Spleen (tissue), 11 donors: ENCODE measurements around the gene TAOK3. TPM values are rescaled to one million over a fixed set of nuclear protein-coding genes. Genes with fewer than 3 reads are reported as not detected.

Experiments
- DNase-seq: peaks from one replicate; pipeline ENCODE4 v3.0.0-alpha.2; 2020
- H3K27ac ChIP-seq, 8 donors: fragments of 200-600 bp; sonication (generic) in 7 of 8; 1 replicate in 4 of 8; 2 replicates in 4 of 8; pipeline versions ENCODE4 v1.5.0 to v1.8.0; 2016 to 2021; ENCODE audit warnings: inconsistent platforms in 4 of 8, mild to moderate bottlenecking in 4 of 8, moderate library complexity in 1 of 8
- H3K27me3 ChIP-seq, 7 donors: fragments of 200-600 bp; sonication (generic) in 6 of 7; replicated peaks in 1 of 7; 1 replicate in 4 of 7; 2 replicates in 3 of 7; pipeline versions ENCODE4 v1.5.0 to v1.8.0; 2016 to 2021; ENCODE audit warnings: inconsistent platforms in 3 of 7, mild to moderate bottlenecking in 1 of 7
- H3K36me3 ChIP-seq, 6 donors: fragments of 200-600 bp; sonication (generic) in 5 of 6; 1 replicate in 4 of 6; 2 replicates in 2 of 6; pipeline versions ENCODE4 v1.5.0 to v1.8.0; 2016 to 2021; ENCODE audit warnings: inconsistent platforms in 2 of 6
- H3K4me1 ChIP-seq, 6 donors: fragments of 200-600 bp; sonication (generic) in 5 of 6; 1 replicate in 3 of 6; 2 replicates in 3 of 6; pipeline versions ENCODE4 v1.5.0 to v1.8.0; 2016 to 2021; ENCODE audit warnings: inconsistent platforms in 3 of 6
- H3K4me3 ChIP-seq, 8 donors: fragments of 200-600 bp; sonication (generic) in 7 of 8; 1 replicate in 4 of 8; 2 replicates in 4 of 8; pipeline versions ENCODE4 v1.5.0 to v1.8.0; 2016 to 2021; ENCODE audit warnings: inconsistent platforms in 4 of 8, mild to moderate bottlenecking in 4 of 8, moderate library complexity in 2 of 8
- H3K9me3 ChIP-seq, 8 donors: fragments of 200-600 bp; sonication (generic) in 7 of 8; 1 replicate in 4 of 8; 2 replicates in 4 of 8; pipeline versions ENCODE4 v1.5.0 to v1.8.0; 2016 to 2021; ENCODE audit warnings: inconsistent platforms in 4 of 8
- POLR2A ChIP-seq, 3 donors: fragments of 450-650 bp; IDR thresholded peaks; one replicate each; pipeline ENCODE4 v1.5.1; 2017; ENCODE audit warnings: antibody characterized with exemption in 3 of 3, mild to moderate bottlenecking in 1 of 3
- POLR2AphosphoS5 ChIP-seq, 3 donors: sonication (generic); formaldehyde crosslinking; IDR thresholded peaks; one replicate each; pipeline ENCODE4 v1.5.1; 2017; ENCODE audit warnings: antibody characterized with exemption in 3 of 3
- WGBS, 5 donors: extraction: QIAGEN DNeasy Blood & Tissue Kit in 3 of 5; methylation state at CpG; one replicate each; pipeline versions ENCODE4 v1.1.5 to v1.1.7; 2013 to 2018; 5-methylcytosine and 5-hydroxymethylcytosine counted together
- intact Hi-C: fragments of 100-400 bp; cut with DNase I; formaldehyde crosslinking; loops from one replicate; pipeline ENCODE4 v1.15.0; 2023; ENCODE audit warnings: low total_unique reads
- polyA plus RNA-seq, 3 donors: library from polyadenylated mRNA; stranded (reverse); fragments of 200-250 nt; gene quantifications; one replicate each; pipeline ENCODE4 v1.2.1, GENCODE V29; 2013
- total RNA-seq, 7 donors: library from RNA; depleted of rRNA in 3 of 7; stranded (reverse); fragments of >200 nt in 3 of 7; fragmentation: NEBNext Ultra II Directional in 4 of 7; extraction: Animal tissue kit (Norgen Biotek cat#: 25700) in 4 of 7; gene quantifications; one replicate each; pipeline versions ENCODE4 v1.1.0 to v1.2.1, GENCODE V29; 2016 to 2021
- TF ChIP-seq, protein P1 (sequence below), 11 experiments: fragments of 200-600 bp in 7 of 11; fragments of 450-650 bp in 4 of 11; sonication (generic) in 4 of 11; IDR thresholded peaks in 8 of 11; conservative IDR thresholded peaks in 3 of 11; 1 replicate in 7 of 11; 2 replicates in 4 of 11; pipeline versions ENCODE4 v1.4.0 to v1.8.0; 2016 to 2021; ENCODE audit warnings: antibody characterized with exemption in 11 of 11, inconsistent platforms in 4 of 11, mild to moderate bottlenecking in 1 of 11
- donor health status: healthy with polysubstance abuse.
- donor health status: DM: no; HTN: no; CAD: no; lungs with moderate emphysema.
- donor health status: DM: no; HTN: no; CAD: no.
- donor health status: Bipolar disorder and iron deficiency.
- donor health status: healthy.
- donor health status: DM: no; HTN: no; CAD: no.
- donor health status: DM: yes; HTN: yes; CAD: no.

TAOK3 gene
- total and polyA plus RNA-seq, 10 donors: 12.7 to 80.8 (median 56.5) TPM

DNA sequence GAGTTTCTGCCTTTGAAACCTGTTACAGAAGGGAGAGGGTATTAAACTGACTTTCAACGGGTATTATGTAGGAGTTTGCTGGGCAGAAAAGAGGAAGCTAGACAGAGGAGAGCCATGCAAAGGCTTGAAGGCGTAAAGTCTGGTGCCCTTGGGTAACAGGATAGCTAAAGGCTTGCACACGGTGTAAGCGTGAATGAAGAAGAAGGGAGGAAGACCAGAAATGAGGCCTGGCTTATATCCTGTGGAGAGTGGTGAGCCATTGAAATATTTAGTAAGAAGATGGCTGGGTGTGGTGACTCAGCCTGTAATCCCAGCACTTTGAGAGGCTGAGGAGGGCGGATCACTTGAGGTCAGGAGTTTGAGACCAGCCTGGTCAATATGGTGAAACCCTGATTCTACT lies 26.2 kb upstream of the TAOK3 start:
- TF ChIP-seq POLR2A (IDR thresholded peaks at IDR 0.05) (no peak), POLR2AphosphoS5 (IDR thresholded peaks at IDR 0.05) (no peak)
- TF ChIP-seq, protein P1, sequence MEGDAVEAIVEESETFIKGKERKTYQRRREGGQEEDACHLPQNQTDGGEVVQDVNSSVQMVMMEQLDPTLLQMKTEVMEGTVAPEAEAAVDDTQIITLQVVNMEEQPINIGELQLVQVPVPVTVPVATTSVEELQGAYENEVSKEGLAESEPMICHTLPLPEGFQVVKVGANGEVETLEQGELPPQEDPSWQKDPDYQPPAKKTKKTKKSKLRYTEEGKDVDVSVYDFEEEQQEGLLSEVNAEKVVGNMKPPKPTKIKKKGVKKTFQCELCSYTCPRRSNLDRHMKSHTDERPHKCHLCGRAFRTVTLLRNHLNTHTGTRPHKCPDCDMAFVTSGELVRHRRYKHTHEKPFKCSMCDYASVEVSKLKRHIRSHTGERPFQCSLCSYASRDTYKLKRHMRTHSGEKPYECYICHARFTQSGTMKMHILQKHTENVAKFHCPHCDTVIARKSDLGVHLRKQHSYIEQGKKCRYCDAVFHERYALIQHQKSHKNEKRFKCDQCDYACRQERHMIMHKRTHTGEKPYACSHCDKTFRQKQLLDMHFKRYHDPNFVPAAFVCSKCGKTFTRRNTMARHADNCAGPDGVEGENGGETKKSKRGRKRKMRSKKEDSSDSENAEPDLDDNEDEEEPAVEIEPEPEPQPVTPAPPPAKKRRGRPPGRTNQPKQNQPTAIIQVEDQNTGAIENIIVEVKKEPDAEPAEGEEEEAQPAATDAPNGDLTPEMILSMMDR (IDR thresholded peaks at IDR 0.05 in 8 of 11, conservative IDR thresholded peaks at IDR 0.05 in 3 of 11): no peak
- Histone ChIP-seq H3K9me3 (no peaks in the 10 kb centered on the region), H3K27me3 (no peaks in the 10 kb centered on the region), H3K27ac (no peak overlapping the region), H3K36me3 (peaks cover 0 to 100% (median 84%) of the 10 kb centered on the region in 6 donors), H3K4me3 (no peak overlapping the region), H3K4me1 (no peaks in the 10 kb centered on the region)
- no peak for DNase-seq
- intact Hi-C loops: no loop called here
- 49 to 90% (median 77%) methylated on average over 5 of the region's 5 CpGs for WGBS, 5 donors

DNA sequence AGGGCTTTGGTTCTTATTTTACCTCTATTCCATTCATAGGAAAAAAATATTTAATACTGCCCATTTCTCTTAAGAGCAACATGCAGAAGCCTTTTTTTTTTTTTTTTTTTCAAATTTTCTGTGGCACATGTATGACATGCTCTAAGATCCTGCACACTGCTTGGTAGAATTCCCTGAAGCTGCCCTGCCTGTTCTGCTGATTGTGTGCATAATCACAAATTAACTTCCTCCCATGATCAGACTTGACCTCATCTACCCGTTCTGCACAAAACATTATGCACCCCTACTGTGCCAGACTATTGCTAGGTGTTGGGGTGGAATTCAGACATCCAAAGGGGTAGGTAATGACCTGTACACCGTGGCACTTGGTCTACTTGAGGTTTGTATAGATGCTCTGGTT lies 25.8 kb upstream of the TAOK3 start:
- WGBS, 5 donors: 68 to 81% (median 78%) methylated on average over 2 of the region's 2 CpGs
- Histone ChIP-seq H3K4me3 (no peak overlapping the region), H3K9me3 (no peaks in the 10 kb centered on the region), H3K4me1 (no peaks in the 10 kb centered on the region), H3K36me3 (peaks cover under 1 to 100% (median 83%) of the 10 kb centered on the region in 6 donors), H3K27me3 (no peaks in the 10 kb centered on the region), H3K27ac (no peak overlapping the region)
- TF ChIP-seq POLR2A (IDR thresholded peaks at IDR 0.05) (no peak), POLR2AphosphoS5 (IDR thresholded peaks at IDR 0.05) (no peak)
- TF ChIP-seq, protein P1 (IDR thresholded peaks at IDR 0.05 in 8 of 11, conservative IDR thresholded peaks at IDR 0.05 in 3 of 11): no peak
- intact Hi-C loops: no loop called here
- no peak for DNase-seq

DNA sequence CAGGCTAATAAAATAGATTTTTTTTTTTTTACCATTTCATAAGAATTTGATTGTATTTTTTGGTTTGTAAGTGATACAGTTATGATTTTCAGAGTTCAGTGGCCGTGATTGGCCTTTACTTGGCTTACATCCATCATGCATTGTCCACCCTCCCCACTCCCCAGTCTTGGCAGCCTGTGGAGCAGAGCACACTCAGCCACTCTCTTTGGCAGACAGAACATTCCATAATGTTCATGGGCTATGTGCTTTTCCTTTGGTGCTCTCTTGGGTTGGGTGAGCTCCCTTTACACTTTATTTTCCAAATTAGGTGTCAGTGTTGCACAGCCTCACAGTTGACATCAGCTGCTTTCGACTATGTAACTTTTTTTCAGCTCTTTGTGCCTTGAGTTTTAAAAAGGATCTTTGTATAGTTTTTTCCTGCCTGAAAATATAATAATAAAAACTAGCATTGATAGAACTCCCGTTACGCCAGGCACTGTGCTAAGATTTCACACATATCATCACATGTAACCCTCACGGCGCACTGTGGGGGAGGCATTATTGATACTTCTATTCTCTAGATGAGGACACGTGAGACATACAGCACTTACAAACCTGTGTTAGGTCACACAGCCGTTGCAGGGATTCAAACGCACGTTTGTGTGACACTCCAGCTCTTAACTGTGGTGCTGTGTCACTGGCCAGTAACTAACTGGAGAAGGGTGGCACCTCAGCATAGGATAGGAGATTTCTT lies 25.2 kb upstream of the TAOK3 start:
- Histone ChIP-seq H3K9me3 (no peaks in the 10 kb centered on the region), H3K36me3 (peaks cover 3 to 100% (median 83%) of the 10 kb centered on the region in 6 donors)

DNA sequence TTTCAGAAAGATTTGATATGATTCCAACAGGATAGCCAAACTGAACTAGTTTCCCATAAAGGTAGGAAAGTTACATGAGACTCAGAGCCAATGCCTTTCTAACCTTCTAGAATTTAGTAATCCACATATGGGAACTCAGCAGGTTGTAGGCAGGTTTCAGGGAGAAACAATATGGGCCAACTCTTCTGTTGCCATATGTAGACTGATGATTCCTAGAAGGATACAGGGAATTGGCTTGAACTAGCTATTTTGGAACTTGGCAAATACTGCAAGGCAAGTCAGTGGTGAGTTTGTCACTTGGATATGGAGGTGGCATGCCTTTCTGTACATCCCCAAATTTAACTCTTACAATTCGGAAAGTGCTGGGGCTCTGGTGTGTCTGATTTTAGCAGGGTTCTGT lies 19.1 kb upstream of the TAOK3 start:
- 91 to 100% (median 96%) methylated on average over 1 of the region's 1 CpG for WGBS, 5 donors
- Histone ChIP-seq H3K4me1 (no peaks in the 10 kb centered on the region), H3K36me3 (peaks cover 8 to 100% (median 92%) of the 10 kb centered on the region in 6 donors), H3K27ac (no peak overlapping the region), H3K27me3 (no peaks in the 10 kb centered on the region), H3K9me3 (no peaks in the 10 kb centered on the region), H3K4me3 (no peak overlapping the region)
- no peak for DNase-seq
- TF ChIP-seq, protein P1 (IDR thresholded peaks at IDR 0.05 in 8 of 11, conservative IDR thresholded peaks at IDR 0.05 in 3 of 11): no peak
- TF ChIP-seq POLR2AphosphoS5 (IDR thresholded peaks at IDR 0.05) (no peak), POLR2A (IDR thresholded peaks at IDR 0.05) (no peak)
- intact Hi-C loops: no loop called here

More for the DNA sequence above, 25.2 kb upstream of the TAOK3 start:
- TF ChIP-seq, protein P1 (IDR thresholded peaks at IDR 0.05 in 8 of 11, conservative IDR thresholded peaks at IDR 0.05 in 3 of 11): no peak
- no peak for TF ChIP-seq POLR2AphosphoS5 (IDR thresholded peaks at IDR 0.05)
- no peak for TF ChIP-seq POLR2A (IDR thresholded peaks at IDR 0.05)
- 91 to 95% (median 94%) methylated on average over 10 of the region's 10 CpGs for WGBS, 5 donors
- intact Hi-C loops: no loop called here
- H3K27ac ChIP-seq: no peak overlapping the region
- H3K27me3 ChIP-seq: no peaks in the 10 kb centered on the region
- no peak for DNase-seq
- no peak overlapping the region for H3K4me3 ChIP-seq
- H3K4me1 ChIP-seq: no peaks in the 10 kb centered on the region
